ENCODE data around the gene DYNLT1. TPM values are rescaled to one million over a fixed set of nuclear protein-coding genes. Genes with fewer than 3 reads are reported as not detected.
"Not testable (repeated sequence)": the region's sequence is repeated elsewhere in the genome, so short reads cannot be mapped to it uniquely, and the experiment has no call there.

DYNLT1 gene
- total and polyA plus RNA-seq, 7 experiments from 2014 or later, result 66.4 to 122 (median 81.6) TPM

DNA sequence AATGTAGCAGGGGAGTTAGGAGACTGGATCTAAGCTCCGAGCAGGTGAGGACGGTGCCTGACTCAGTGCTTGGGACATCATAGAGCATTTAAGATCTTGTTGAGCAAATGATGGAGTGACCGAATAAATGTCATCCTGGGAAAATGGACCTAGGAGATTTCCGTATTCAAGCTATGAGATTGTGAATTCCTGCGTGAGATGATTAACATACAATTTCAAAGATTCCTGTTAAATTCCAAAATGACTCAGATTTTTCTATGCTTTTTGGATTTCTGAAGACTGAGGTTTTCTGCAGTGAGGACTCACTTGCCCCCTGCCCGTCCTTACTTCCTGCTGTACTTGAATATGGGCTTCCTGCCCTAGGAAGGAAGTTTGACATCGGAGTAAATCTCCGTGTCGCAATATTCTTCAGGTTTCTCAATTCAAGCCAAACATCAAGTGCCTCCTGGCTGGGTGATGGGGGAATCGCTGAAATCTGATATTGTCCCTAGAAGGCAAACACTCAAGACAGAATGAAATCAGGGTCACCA lies 10.5 kb upstream of the DYNLT1 start:
- Histone ChIP-seq H3K4me3 (ENCODE audit: low read length) (peak overlapping the region; percentile 29), H3K4me1 (ENCODE audit: control insufficient read depth in 2 of 2, insufficient read depth in 2 of 2, low read length in 2 of 2) (peaks cover 45 to 52% of the 10 kb centered on the region in 2 donors), H3K27me3 (ENCODE audit: control insufficient read depth in 2 of 2, insufficient read depth in 2 of 2, low read length in 2 of 2) (no peaks in the 10 kb centered on the region), H3K9me3 (ENCODE audit: control insufficient read depth in 2 of 3, low read length in 3 of 3) (no peaks in the 10 kb centered on the region), H3K27ac (ENCODE audit: low read depth, low read length) (peak overlapping the region; percentile 96), H3K36me3 (ENCODE audit: control insufficient read depth in 2 of 3, insufficient read depth in 3 of 3, low read length in 3 of 3) (no peaks in the 10 kb centered on the region)
- no peaks in the 10 kb centered on the region for H3K27me3 Mint-ChIP-seq
- peak overlapping the region; percentile 85 to 100 (median 99) for H3K27ac Mint-ChIP-seq
- peaks cover 0 to 4% (median 0%) of the 10 kb centered on the region in 11 donors for H3K9me3 Mint-ChIP-seq
- ATAC-seq, result no peak
- POLR2A ChIA-PET, result interaction anchor here (0.8 to 4.4 kb wide), 3 partner anchors 11 to 36 kb away, joined by 4 to 78 read pairs (median 5); partner anchors contain the start of gene DYNLT1
- DNase-seq, result peak in 6 of 9 donors; percentile 31 to 46 (median 42)
- peaks cover 37 to 80% (median 71%) of the 10 kb centered on the region in 7 donors for H3K4me1 Mint-ChIP-seq
- H3K4me3 Mint-ChIP-seq, result peak overlapping the region; percentile 53 to 88 (median 84)
- CTCF ChIA-PET, result interaction anchor here (3.9 kb wide), 1 partner anchor 11 kb away, joined by 15 read pairs; the partner anchor contains the start of gene DYNLT1
- peaks cover 0 to 59% (median 5%) of the 10 kb centered on the region in 5 donors for H3K36me3 Mint-ChIP-seq
- intact Hi-C loops (cut with micrococcal nuclease), result loop anchor here (5.0 to 10.0 kb wide), 7 partner anchors 162 to 770 kb away; partner anchors contain the start of genes EZR (in 1 of the 2), GTF2H5 (in 1 of the 2), SERAC1 (in 1 of the 2) and SYNJ2 (in 1 of the 2)

GRCh38 chr6:158654498-158654897 lies 10.0 kb upstream of the DYNLT1 start:
- peak overlapping the region; percentile 29 for H3K4me3 ChIP-seq (ENCODE audit: low read length)
- Mint-ChIP-seq H3K9me3 (peaks cover 0 to 4% (median 0%) of the 10 kb centered on the region in 11 donors), H3K27ac (peak overlapping the region; percentile 85 to 100 (median 99)), H3K4me1 (peaks cover 41 to 80% (median 71%) of the 10 kb centered on the region in 7 donors), H3K4me3 (peak overlapping the region; percentile 53 to 88 (median 84)), H3K27me3 (no peaks in the 10 kb centered on the region), H3K36me3 (peaks cover 0 to 60% (median 5%) of the 10 kb centered on the region in 5 donors)
- no peak for DNase-seq
- POLR2A ChIA-PET, result interaction anchor here (1.5 to 4.4 kb wide), 2 partner anchors 11 to 36 kb away, joined by 5 to 78 read pairs; partner anchors contain the start of gene DYNLT1
- no peak for ATAC-seq
- CTCF ChIA-PET, result interaction anchor here (0.6 to 3.9 kb wide), 2 partner anchors 10 to 436 kb away, joined by 3 to 15 read pairs; partner anchors contain the start of gene DYNLT1
- no peaks in the 10 kb centered on the region for H3K36me3 ChIP-seq (ENCODE audit: control insufficient read depth in 2 of 3, insufficient read depth in 3 of 3, low read length in 3 of 3)
- peaks cover 45 to 51% of the 10 kb centered on the region in 2 donors for H3K4me1 ChIP-seq (ENCODE audit: control insufficient read depth in 2 of 2, insufficient read depth in 2 of 2, low read length in 2 of 2)
- H3K9me3 ChIP-seq (ENCODE audit: control insufficient read depth in 2 of 3, low read length in 3 of 3), result no peaks in the 10 kb centered on the region
- intact Hi-C loops (cut with micrococcal nuclease), result loop anchor here (5.0 to 10.0 kb wide), 7 partner anchors 163 to 770 kb away; partner anchors contain the start of genes EZR (in 1 of the 2), GTF2H5 (in 1 of the 2), SERAC1 (in 1 of the 2) and SYNJ2 (in 1 of the 2)
- H3K27ac ChIP-seq (ENCODE audit: low read depth, low read length), result peak overlapping the region; percentile 96
- no peaks in the 10 kb centered on the region for H3K27me3 ChIP-seq (ENCODE audit: control insufficient read depth in 2 of 2, insufficient read depth in 2 of 2, low read length in 2 of 2)

DNA sequence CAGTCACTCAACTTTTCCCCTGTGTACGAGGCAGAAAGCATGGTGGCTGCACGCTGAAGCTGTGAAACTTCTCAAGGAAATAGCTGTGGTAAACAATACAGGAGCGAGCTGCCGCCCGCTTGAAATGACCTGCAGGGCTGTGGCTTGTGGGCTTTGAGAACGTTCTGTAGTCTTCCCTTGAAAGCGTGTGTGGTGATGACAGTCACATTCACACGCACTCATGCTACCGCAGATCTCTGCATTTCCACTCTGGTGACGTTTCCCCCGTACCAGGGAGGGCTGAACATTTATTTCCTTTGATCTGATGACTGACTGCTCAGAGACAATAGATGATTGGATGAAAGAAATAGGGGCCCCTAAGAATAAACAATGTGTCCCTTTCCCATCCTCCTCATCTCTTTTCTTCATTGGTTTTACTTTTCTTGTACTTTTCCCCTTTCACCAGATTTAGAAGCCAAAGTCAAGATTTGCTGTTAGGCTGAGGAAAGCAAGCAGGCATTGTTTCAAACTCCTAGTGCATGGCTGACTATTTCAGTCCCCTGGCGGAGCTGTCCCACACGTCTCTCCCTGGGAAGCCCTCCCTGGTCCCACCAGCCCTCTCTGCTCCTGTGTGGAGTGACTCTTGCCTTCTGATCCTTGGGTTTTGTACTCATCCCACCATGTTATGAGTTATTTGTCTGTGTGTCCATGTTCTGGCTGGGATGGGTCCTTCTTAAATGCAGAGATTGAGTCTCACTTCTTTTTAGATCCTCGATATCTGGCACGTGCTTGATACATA lies 9.2 kb upstream of the DYNLT1 start:
- Mint-ChIP-seq H3K4me1 (peaks cover 49 to 81% (median 71%) of the 10 kb centered on the region in 7 donors), H3K27me3 (no peaks in the 10 kb centered on the region), H3K27ac (peak overlapping the region; percentile 85 to 100 (median 99)), H3K4me3 (peak overlapping the region; percentile 69 to 88 (median 84)), H3K9me3 (peaks cover 0 to 4% (median 0%) of the 10 kb centered on the region in 11 donors), H3K36me3 (peaks cover 0 to 57% (median 5%) of the 10 kb centered on the region in 5 donors)
- ChIA-PET POLR2A (interaction anchor here (0.5 to 4.4 kb wide), 12 partner anchors 8 to 446 kb away, joined by 3 to 78 read pairs (median 4); partner anchors contain the start of genes DYNLT1 and TMEM181), CTCF (interaction anchor here (0.6 to 3.9 kb wide), 5 partner anchors 9 to 436 kb away, joined by 3 to 15 read pairs (median 4); partner anchors contain the start of gene DYNLT1)
- H3K27me3 ChIP-seq (ENCODE audit: control insufficient read depth in 2 of 2, insufficient read depth in 2 of 2, low read length in 2 of 2), result no peaks in the 10 kb centered on the region
- DNase-seq, result peak; percentile 59 to 99 (median 98)
- peak; percentile 85 for ATAC-seq
- H3K9me3 ChIP-seq (ENCODE audit: control insufficient read depth in 2 of 3, low read length in 3 of 3), result no peaks in the 10 kb centered on the region
- intact Hi-C loops (cut with micrococcal nuclease), result loop anchor here (1.0 to 10.0 kb wide), 23 partner anchors 9 to 892 kb away; partner anchors contain the start of genes EZR (in 2 of the 2), DYNLT1 (in 1 of the 2), GTF2H5 (in 1 of the 2) and SERAC1 (in 1 of the 2)
- H3K27ac ChIP-seq (ENCODE audit: low read depth, low read length), result peak overlapping the region; percentile 96
- H3K4me1 ChIP-seq (ENCODE audit: control insufficient read depth in 2 of 2, insufficient read depth in 2 of 2, low read length in 2 of 2), result peaks cover 53 to 58% of the 10 kb centered on the region in 2 donors
- H3K36me3 ChIP-seq (ENCODE audit: control insufficient read depth in 2 of 3, insufficient read depth in 3 of 3, low read length in 3 of 3), result no peaks in the 10 kb centered on the region
- peak overlapping the region; percentile 29 for H3K4me3 ChIP-seq (ENCODE audit: low read length)

DNA sequence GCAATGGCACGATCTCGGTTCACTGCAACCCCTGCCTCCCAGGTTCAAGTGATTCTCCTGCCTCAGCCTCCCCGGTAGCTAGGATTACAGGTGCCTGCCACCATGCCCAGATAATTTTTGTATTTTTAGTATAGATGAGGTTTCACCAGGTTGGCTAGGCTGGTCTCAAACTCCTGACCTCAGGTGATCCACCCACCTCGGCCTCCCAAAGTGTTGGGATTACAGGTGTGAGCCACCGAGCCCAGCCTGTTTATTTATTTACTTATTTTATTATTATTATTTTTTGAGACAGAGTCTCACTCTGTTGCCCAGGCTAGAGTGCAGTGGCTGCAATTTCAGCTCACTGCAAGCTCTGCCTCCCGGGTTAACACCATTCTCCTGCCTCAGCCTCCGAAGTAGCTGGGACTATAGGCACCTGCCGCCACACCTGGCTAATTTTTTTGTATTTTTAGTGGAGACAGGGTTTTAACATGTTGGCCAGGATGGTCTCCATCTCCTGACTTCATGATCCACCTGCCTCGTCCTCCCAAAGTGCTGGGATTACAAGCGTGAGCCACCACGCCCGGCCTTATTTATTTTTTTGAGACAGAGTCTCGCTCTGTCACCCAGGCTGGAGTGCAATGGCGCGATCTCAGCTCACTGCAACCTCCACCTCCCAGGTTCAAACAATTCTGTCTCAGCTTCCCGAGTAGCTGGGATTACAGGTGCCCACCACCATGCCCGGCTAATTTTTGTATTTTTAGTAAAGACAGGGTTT lies 7.6 kb upstream of the DYNLT1 start:
- not testable (repeated sequence) for H3K9me3 ChIP-seq (ENCODE audit: control insufficient read depth in 2 of 3, low read length in 3 of 3); H3K9me3 Mint-ChIP-seq; H3K36me3 ChIP-seq (ENCODE audit: control insufficient read depth in 2 of 3, insufficient read depth in 3 of 3, low read length in 3 of 3); H3K4me3 ChIP-seq (ENCODE audit: low read length); H3K27me3 ChIP-seq (ENCODE audit: control insufficient read depth in 2 of 2, insufficient read depth in 2 of 2, low read length in 2 of 2); DNase-seq; H3K27me3 Mint-ChIP-seq; ATAC-seq
- Histone ChIP-seq H3K4me1 (ENCODE audit: control insufficient read depth in 2 of 2, insufficient read depth in 2 of 2, low read length in 2 of 2) (peaks cover 55 to 60% of the 10 kb centered on the region in 2 donors), H3K27ac (ENCODE audit: low read depth, low read length) (peak overlapping the region; percentile 96)
- CTCF ChIA-PET, result interaction anchor here (0.7 to 3.9 kb wide), 2 partner anchors 8 to 452 kb away, joined by 3 to 15 read pairs; partner anchors contain the start of gene DYNLT1
- H3K36me3 Mint-ChIP-seq, result peaks cover 0 to 58% (median 5%) of the 10 kb centered on the region in 5 donors
- intact Hi-C loops (cut with micrococcal nuclease), result loop anchor here (2.0 to 10.0 kb wide), 12 partner anchors 69 to 767 kb away; partner anchors contain the start of genes EZR (in 2 of the 2), GTF2H5 (in 1 of the 2), SERAC1 (in 1 of the 2) and SYNJ2 (in 1 of the 2)
- H3K27ac Mint-ChIP-seq, result peak overlapping the region; percentile 91 to 100 (median 99)
- POLR2A ChIA-PET, result interaction anchor here (1.4 to 4.4 kb wide), 5 partner anchors 8 to 218 kb away, joined by 3 to 78 read pairs (median 6); partner anchors contain the start of gene DYNLT1
- H3K4me1 Mint-ChIP-seq, result peaks cover 52 to 81% (median 77%) of the 10 kb centered on the region in 7 donors
- H3K4me3 Mint-ChIP-seq, result peak overlapping the region; percentile 69 to 88 (median 84)

DNA sequence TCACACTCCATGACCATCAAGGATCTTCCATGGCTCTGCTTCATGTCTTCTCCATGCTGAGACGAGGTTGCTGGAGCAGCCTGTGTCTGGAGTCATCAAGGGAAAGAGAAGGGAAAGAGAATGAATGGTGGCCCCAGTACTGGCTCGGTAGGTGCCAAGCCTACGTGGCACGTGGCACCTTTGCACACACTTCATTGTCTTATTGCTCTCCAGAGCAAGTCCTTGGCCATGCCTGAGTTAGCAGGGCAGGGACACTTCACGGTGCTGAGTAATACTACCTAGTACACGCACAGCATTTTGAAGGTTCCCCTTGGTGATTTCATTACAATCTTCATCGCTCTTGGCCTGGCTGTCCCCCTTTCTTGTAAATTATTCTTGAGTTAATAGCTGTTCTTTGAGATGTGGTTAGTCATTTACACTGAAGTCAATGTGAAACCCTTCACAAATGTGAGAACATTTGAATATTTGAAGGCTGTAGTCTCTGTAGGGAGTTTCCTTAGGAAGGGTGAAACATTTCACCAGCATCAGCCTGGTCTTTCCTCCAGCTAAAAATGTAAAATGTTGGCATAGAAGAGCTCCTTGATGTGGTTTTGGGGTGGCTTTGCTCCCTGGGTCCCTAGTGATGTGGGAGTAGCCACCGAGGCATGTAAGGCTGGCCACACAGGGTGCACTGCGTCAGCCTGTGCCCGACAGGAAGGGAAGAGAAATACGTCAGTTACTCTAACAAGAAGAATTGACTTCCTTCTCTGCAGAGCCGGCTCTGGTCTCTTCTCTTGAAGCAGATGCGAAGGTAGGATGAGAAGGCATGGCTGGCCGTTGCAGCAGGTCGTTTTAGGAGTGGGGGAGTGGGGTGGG lies 5.0 kb upstream of the DYNLT1 start, which contains the start of gene SYTL3:
SYTL3 (plus strand) TSS at position 766 of the 855 bp plus-strand sequence. CDS start 13,215 bp downstream, outside the sequence.
- ChIA-PET POLR2A (interaction anchor here (0.6 to 3.7 kb wide), 7 partner anchors 8 to 843 kb away, joined by 3 to 12 read pairs (median 6); no protein-coding TSS in a partner anchor), CTCF (interaction anchor here (0.8 to 1.9 kb wide), 4 partner anchors 10 to 42 kb away, joined by 3 to 5 read pairs (median 4); no protein-coding TSS in a partner anchor)
- peak within 1 kb of the TSS; percentile 83 for H3K27ac ChIP-seq (ENCODE audit: low read depth, low read length)
- peaks cover 0 to 2% (median 0%) of the 10 kb centered on the region in 3 experiments for H3K36me3 ChIP-seq (ENCODE audit: control insufficient read depth in 2 of 3, insufficient read depth in 3 of 3, low read length in 3 of 3)
- ATAC-seq (peak; percentile 78), DNase-seq (peak; percentile 58 to 93 (median 90))
- H3K9me3 ChIP-seq (ENCODE audit: control insufficient read depth in 2 of 3, low read length in 3 of 3), result no peaks in the 10 kb centered on the region
- intact Hi-C loops (cut with micrococcal nuclease), result loop anchor here (1.0 to 10.0 kb wide), 9 partner anchors 38 to 765 kb away; partner anchors contain the start of genes EZR (in 1 of the 2), GTF2H5 (in 1 of the 2), SERAC1 (in 1 of the 2) and SYNJ2 (in 1 of the 2)
- Mint-ChIP-seq H3K4me3 (peak within 1 kb of the TSS; percentile 66 to 87 (median 80)), H3K36me3 (peaks cover 0 to 33% (median 0%) of the 10 kb centered on the region in 5 donors), H3K27ac (peak within 1 kb of the TSS; percentile 90 to 99 (median 96)), H3K9me3 (peaks cover 0 to 4% (median 0%) of the 10 kb centered on the region in 11 donors), H3K4me1 (peaks cover 42 to 75% (median 67%) of the 10 kb centered on the region in 7 donors), H3K27me3 (no peaks in the 10 kb centered on the region)
- H3K27me3 ChIP-seq (ENCODE audit: control insufficient read depth in 2 of 2, insufficient read depth in 2 of 2, low read length in 2 of 2), result no peaks in the 10 kb centered on the region
- peaks cover 38 to 46% of the 10 kb centered on the region in 2 donors for H3K4me1 ChIP-seq (ENCODE audit: control insufficient read depth in 2 of 2, insufficient read depth in 2 of 2, low read length in 2 of 2)
- H3K4me3 ChIP-seq (ENCODE audit: low read length), result peak within 1 kb of the TSS; percentile 44

Measured in naive thymus-derived CD4-positive, alpha-beta T cell (primary cell).